GM21723 (cell line): ENCODE measurements around the gene KRTAP13-1.

ENCODE experiments used
- ATAC-seq: cut with Tn5 transposase; IDR thresholded peaks from one replicate; pipeline ENCODE4 v1.9.1; 2021; ENCODE audit warnings: mild to moderate bottlenecking, moderate library complexity; ENCODE audit not compliant: unreplicated experiment

Gene KRTAP13-1, protein sequence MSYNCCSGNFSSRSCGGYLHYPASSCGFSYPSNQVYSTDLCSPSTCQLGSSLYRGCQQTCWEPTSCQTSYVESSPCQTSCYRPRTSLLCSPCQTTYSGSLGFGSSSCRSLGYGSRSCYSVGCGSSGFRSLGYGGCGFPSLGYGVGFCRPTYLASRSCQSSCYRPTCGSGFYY

DNA sequence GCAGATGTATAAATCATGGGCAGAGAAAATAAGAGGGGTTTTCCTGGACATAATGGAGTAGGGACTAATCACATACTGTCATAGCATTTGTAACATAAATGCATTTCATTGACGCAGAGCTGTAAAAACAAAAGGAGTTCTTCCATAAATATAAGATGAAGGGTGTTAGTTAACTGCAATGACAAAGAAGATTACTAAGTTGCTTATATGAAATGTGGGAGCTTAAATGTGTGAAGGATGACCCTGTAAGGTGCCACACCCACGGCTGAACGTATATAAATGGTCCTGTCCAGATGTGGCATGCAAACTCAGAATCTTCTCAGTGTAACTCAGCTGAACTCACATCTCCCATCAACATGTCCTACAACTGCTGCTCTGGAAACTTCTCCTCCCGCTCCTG, at the start of gene KRTAP13-1:
TSS of gene KRTAP13-1 (plus strand) at position 301 of the 400 bp plus-strand sequence. CDS start at position 357, 56 bp downstream.
- no peak for ATAC-seq

DNA sequence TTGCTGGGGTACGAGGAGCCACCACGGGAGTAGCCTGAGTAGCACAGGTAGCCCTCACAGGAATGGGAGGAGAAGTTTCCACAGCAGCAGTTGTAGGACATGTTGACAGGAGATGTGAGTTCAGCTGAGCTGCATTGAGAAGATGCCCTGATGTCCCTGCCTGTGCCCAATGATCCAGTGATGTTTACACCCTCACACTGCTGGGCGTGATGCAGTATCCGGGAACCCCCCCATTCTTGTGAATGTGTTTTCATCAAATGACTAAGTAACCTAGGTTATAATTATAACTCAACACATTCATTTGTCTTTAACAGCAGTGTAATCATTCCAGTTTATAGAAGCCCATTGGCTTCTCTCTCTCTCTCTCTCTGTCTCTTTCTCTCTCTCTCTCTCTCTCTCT, 47.3 kb upstream of the KRTAP13-1 start, which contains the start of gene KRTAP23-1:
TSS of gene KRTAP23-1 (minus strand) at position 101 of the 400 bp plus-strand sequence. CDS start at position 101, 0 bp downstream.
- ATAC-seq: no peak

DNA sequence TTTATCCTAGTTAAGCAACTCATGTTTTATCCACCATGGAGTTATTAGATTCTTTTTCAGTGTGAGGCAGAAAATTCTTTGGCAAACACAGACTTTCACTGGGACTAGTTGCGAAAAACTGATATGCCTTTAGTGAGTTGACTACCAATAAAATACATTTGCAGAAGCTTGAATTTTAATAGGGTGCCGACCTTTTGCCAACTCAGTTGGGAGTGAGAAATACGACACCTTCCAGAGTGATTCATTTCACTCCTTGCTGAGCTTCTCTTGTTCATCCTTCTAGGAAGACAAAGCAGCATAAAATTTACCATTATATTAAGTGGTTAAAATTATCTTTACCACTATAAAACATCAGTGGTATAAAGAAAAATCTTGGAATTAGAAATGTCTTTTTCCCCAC, 46.3 kb upstream of the KRTAP13-1 start:
- no peak for ATAC-seq

DNA sequence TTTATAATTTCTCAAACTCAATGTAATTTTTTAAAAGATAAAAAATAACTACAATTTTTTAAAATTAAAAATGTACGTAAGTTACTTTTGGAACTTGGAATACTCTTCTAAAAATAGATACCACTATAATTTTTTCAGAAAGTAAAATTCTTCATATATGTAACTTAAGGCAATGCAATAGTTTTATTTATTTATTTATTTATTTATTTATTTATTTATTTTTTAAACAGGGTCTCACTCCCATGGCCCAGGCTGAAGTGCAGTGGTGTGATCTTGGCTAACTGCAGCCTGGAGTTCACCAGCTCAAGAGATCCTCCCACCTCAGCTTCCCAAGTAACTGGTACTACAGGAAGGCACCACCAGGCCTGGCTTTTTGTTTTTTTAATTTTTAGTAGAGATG, 44.3 kb upstream of the KRTAP13-1 start:
- no peak for ATAC-seq

DNA sequence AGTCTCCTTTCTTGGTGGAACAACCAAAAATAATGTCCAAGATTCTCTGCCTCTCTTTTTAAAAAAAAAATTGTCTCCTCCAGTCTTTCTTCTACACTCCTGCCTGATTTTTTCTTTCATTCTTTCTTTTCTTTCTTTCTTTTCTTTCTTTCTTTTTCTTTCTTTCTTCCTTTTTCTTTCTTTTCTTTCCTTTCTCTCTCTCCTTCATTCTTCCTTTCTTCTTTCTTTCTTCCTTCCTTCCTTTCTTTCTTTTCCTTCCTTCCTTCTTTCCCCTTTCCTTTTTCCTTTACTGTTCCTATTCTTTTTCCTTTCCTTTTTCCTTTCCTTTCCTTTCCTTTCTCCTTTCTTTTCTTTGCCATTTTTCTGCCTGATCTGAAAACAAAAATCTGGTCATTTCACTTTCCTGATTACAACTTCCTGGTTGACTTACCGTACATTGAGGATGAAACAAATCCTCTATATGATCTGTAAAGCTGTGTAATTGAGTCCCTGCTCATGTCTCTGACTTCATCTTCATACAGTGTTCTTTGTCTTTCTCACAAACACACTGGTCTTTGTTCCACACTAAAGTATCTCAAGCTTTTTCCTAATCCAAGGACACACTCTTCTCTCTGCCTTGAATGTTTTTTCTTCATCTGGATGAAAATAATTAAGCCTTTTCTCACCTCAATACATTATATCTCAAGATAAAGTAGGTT, 41.4 kb upstream of the KRTAP13-1 start:
- ATAC-seq: no peak

DNA sequence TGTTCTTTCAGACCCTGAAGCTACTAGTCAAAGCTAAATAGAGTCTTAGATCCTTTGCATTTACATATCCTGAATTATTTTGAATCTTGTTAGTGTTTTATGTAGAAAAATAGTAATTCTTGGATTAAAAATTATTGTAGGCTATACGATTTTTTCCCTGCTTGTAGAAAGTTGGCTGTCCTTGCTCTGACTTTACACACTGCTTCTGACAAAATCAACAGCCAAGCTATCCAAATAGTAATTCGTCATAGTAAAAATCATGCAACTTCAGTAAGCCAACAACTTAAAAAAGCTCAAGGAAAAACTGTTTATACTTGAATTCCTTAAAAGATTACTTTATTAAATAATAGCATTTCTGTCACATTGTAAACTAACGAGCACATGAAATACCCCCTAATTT, 39.9 kb upstream of the KRTAP13-1 start:
- ATAC-seq: no peak

DNA sequence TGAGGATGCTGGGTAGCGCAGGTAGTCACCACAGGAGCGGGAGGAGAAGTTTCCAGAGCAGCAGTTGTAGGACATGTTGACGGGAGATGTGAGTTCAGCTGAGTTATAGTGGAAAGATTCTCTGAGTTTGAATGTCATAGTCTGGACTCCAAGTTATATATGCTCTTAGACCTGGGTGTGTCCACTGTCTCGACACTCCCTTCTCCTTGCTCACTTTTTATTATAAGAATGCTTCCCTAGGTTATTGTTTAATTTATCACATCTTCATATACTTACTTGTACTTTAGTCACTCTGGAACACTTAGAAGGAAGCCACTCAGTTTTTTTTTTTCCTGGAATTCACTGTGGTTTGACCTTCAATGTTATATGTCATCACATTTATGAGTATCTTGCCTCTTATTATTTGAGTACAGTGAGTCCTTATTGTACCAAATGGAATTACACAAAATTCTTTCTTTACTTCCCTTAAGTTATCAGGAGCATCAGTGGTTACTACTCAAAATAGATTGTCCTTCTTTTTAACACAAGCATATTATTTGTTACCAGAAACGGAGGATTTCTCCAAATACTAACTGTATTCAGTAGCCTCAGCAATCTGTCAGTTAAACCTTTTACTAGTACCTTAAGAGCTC, 23.6 kb upstream of the KRTAP13-1 start, which contains the start of gene KRTAP13-2:
TSS of gene KRTAP13-2 (minus strand) at position 133 of the 632 bp plus-strand sequence. CDS start at position 75, 58 bp downstream.
- no peak for ATAC-seq

DNA sequence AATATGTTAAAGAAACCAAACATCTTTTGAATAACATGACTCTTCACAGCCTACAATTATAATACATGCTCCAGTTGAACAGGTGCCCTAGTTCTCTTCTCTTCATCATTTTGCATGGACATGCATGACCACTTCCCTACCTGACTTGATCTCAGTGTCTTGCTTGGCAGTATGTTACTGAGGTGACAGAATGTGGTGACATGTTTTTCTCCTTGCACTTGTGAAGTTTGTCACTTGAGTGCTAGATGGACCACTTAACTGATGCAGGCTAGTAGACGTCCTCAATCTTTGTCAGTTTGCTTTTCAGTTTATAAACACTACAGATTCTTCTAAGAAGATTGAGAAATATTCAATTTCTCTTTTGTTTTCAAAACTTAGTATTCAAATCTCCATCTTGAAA, 13.6 kb upstream of the KRTAP13-1 start:
- ATAC-seq: no peak

DNA sequence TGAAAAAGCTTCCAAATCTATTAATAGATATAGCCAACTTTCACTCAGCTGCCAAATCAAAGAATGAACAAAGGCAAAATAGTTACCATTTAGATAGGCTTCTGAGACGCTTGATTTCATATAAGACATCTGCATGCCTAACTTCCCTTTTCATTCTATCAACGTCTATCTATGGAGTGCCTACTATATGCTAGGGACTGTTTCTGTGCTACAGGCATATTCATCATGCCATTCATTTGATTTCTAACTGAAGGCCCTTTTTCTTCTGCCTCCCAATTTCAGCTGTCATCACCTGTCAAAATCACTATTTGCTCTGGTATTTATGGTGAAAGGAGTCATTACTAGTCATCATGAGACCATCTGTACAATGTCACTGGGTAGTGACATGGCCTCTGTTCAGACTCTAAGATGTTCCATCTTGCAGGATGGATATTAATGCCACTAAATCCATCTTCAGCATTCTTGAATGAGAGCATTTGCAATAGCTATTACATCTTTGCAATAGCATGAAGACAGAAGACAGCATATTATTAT, 4.3 kb upstream of the KRTAP13-1 start:
- ATAC-seq: no peak

DNA sequence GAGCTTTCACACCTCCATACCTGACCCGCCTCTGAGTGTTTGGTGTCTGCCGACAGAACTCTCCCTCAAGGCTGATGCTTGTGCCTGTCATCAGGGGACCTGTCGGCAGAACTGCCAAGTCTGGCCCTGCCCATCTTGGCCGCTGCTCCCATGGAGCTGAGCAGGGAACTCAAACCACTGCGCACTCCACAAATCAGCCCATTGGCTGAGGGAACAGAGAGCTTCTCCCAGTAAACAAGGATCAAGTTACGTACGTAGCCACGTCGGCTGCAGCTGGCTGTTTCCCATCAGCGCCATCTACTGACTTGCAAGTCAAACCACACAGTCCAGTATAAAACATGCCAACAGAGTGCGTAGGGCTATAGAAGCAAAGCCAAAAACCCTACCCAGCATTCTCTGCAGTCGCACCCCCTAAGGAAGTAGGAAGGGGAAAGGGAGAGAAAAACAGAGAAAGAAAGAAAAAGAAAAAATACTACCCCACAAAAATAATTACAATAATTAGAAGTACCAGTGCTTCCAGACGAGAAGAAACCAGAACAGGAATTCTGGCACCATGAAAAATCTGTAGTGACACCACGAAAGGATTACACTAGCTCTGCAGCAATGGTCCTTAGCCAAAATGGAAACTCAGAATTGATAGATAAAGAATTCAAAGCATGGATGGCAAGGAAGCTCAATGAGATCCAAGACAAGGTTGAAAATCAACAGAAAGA, 13.1 kb downstream of the KRTAP13-1 start:
- ATAC-seq: no peak

DNA sequence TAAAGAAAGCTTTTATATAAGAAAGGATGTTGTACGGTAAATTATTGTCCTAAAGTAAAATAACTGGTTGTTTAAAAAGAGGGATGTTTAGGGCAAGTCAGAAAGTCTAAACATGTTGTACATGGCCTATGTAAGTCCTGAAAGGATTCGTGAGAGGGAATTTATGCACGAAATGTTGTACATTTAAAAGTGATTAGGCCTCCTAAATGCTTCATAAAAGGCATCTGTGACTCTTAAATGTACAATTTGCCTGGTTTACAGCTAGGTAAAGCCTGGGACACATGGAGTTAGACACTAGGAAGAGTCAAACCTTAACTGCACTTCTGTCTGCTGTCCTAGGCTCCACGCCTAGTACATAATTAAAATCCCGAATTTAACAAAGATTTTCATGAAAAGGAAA, 20.2 kb downstream of the KRTAP13-1 start:
- no peak for ATAC-seq

DNA sequence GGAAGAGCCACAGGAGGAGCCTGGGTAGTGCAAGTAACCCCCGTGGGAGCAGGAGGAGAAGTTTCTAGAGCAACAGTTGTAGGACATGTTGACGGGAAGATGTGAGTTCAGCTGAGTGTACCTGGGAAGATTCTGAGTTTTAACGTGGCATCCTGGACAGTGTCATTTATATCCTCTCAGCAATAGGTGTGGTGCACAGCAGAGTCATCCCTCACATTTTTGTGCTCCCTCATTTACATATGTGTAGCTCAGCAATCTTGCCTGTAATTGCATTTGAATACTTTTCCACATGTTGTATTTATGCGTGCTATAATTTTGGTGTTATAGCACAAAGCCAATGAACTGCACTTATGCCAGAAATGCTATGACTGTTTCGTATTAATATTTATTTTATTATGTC, 30.0 kb downstream of the KRTAP13-1 start, which contains the start of gene KRTAP13-3:
TSS of gene KRTAP13-3 (minus strand) at position 101 of the 400 bp plus-strand sequence. CDS start at position 87, 14 bp downstream.
- ATAC-seq: no peak

DNA sequence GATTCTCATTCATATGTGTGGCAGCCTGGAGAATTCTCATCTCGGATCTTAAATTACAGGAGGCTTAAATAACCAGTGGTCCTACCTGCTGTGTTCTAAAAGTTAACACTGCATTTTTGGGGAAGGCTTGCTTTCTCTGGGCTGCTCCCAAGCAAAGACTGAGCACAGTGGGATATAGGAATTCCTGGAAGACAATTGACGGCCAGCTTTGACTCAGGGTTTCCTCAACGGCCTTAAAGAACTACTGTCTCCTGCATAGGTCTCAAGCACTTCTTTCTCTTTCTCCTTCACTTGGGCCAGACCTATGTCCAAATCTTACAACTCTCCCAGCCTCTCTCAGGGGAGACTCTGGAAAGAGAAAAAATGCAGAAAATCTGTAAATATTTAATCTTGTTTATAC, 30.9 kb downstream of the KRTAP13-1 start:
- no peak for ATAC-seq

DNA sequence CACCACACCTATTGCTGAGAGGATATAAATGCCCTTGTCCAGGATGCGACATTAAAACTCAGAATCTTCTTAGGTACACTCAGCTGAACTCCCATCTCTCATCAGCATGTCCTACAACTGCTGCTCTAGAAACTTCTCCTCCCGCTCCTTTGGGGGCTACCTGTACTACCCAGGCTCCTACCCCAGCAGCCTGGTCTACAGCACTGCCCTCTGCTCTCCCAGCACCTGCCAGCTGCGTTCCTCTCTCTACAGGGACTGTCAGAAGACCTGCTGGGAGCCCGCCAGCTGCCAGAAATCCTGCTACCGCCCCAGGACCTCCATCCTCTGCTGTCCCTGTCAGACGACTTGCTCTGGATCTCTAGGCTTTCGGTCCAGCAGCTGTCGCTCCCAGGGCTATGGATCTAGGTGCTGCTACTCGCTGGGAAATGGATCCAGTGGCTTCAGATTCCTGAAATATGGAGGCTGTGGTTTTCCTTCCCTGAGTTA, 34.4 kb downstream of the KRTAP13-1 start, which contains the start of gene KRTAP13-4:
TSS of gene KRTAP13-4 (plus strand) at position 51 of the 486 bp plus-strand sequence. CDS start at position 107, 56 bp downstream.
- no peak for ATAC-seq

DNA sequence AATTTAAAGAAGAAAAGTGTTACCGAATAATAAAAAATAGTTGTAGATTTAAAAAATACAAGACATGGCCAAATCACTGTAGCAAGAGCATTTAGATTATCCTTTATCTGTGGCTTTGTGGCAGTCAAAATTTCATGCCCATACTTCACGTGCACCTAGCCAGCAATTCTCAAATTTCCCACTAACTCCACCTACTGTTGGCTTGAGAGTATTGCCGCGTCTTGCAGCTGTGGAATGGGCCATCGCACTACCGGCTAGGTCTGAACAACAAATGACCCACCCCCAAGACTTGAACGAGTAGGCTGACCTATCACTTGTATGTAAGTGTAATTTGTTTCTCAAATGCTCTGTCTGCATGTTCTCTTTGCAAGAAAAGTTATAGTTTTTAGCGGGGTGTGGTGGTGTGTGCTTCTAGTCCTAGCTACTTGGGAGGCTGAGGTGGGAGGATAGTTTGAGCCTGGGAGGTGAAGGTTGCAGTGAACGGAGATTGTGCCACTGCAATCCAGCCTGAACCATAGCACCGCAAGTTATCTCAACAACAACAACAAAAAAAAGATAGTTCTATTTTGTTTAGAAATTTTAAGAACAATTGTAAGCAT, 38.3 kb downstream of the KRTAP13-1 start:
- ATAC-seq: no peak

DNA sequence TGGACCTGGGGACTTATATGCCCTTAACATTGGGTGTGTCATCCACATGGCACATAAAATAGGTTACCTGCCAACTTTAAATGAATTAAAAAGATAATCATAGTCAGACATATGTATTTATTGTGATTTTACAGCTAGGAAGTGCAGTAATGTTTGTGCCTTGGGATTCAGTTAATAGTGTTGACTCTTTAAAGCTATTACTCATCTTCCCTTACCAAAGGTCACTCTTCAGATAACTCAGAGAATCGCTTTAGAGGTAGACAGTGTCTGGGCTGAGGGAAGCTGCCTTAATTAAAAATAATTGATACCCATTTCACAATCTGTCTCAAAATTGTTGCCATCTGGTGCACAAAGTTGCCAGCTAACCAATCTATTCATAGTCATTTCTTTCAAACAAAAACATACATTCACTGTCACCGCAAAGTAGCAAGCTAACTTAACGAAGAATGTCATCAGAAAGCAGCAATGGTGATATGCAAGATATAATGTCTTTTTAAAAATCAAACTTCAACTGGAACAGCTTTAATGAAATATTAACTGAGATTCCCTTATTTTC, 41.3 kb downstream of the KRTAP13-1 start:
- no peak for ATAC-seq

DNA sequence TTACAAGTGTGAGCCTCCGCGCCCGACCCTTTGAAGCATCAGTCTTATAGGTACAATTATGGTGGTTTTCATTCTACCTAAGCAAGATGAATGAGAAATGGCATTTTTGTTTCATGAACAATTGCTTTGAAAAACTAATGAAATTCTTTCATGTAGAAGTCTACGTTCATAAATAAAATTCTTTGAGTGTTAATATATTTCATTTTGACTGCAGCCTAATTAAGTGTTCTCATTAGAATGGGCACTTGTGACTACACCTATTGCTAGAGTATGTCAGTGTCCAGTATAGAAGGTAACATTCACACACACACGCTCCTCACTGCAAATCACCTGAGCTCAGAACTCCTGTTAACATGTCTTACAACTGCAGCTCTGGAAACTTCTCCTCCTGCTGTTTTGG, 44.1 kb downstream of the KRTAP13-1 start, which contains the start of gene KRTAP15-1:
TSS of gene KRTAP15-1 (plus strand) at position 301 of the 400 bp plus-strand sequence. CDS start at position 354, 53 bp downstream.
- no peak for ATAC-seq

DNA sequence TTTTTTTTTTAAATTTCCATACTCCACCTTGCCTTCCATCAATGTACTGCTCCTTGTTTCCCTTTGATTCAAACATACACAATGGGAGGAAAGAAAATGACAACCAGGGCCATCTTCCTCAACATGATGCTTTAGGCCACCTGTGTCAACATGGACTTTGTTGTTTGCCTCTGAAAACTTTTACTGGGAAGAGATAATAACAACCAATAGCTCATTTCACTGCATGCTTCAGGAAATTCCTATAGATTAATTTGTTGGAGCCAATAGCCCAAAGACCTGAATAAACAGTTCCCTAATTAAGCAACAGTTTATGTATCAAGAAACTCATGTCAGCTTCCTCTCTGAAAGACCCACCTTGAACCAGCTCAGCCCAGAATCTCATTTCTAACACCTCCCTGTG, 47.4 kb downstream of the KRTAP13-1 start:
- no peak for ATAC-seq

DNA sequence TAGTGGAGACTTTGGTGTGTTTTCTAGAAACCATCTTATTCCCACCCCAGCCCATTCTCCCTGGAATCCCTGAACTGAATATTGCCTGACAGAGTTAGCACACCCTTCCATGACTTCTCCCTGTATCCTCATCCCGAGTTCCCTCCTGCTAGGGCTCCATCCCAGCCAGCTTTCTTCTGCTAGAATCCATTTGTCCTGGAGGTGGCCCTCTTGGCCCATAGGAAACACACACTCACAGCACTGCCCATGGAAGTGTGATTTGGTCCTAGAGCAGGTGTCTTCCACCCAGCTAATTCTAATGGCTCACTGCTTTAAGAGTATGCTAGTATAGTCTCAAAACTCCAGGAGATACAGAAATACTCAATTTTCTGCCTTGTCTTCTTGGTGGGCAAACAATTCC, 48.4 kb downstream of the KRTAP13-1 start:
- ATAC-seq: no peak
